Body of pancreas (tissue), 4 donors: ENCODE results near the gene NCOA3.

ENCODE experiments used
- CTCF ChIP-seq, 7 experiments: fragments of 450-650 bp in 4 of 7; fragments of 200-600 bp in 3 of 7; sonication (generic) in 3 of 7; IDR thresholded peaks; one replicate each; pipeline ENCODE4 v1.5.1; 2016 to 2019; ENCODE audit warnings: antibody characterized with exemption in 7 of 7
- POLR2A ChIP-seq, 3 donors: fragments of 450-650 bp; IDR thresholded peaks; one replicate each; pipeline ENCODE4 v1.6.1; 2016; ENCODE audit warnings: antibody characterized with exemption in 3 of 3, mild to moderate bottlenecking in 2 of 3

GRCh38 chr20:47508278-47508677 lies 6.6 kb downstream of the NCOA3 start:
- TF ChIP-seq CTCF (IDR thresholded peaks at IDR 0.05) (no peak), POLR2A (IDR thresholded peaks at IDR 0.05) (no peak)
